G401.6 (cell line): ENCODE measurements around the gene TF.
"Not testable (repeated sequence)": the region's sequence is repeated elsewhere in the genome, so short reads cannot be mapped to it uniquely, and the experiment has no call there.

Experiments
- FAIRE-seq: peaks from 2 replicates; lab custom pipeline; 2012; peaks lifted over from hg19 to GRCh38; lab: Jason Lieb, UNC

The TF gene

GRCh38 chr3:133767607-133768006 lies 21.4 kb downstream of the TF start:
- no peak for FAIRE-seq

- no peak for FAIRE-seq
Observed at GRCh38 chr3:133769536-133769935, 23.3 kb downstream of the TF start.

GRCh38 chr3:133773732-133774131 lies 27.5 kb downstream of the TF start:
- no peak for FAIRE-seq

GRCh38 chr3:133775309-133775708 lies 29.1 kb downstream of the TF start:
- no peak for FAIRE-seq

GRCh38 chr3:133775835-133776234 lies 29.6 kb downstream of the TF start:
- no peak for FAIRE-seq

- FAIRE-seq = no peak
Observed at GRCh38 chr3:133776794-133777438, 30.7 kb downstream of the TF start.

- no peak for FAIRE-seq
Observed at GRCh38 chr3:133777807-133778568, 31.8 kb downstream of the TF start.

- FAIRE-seq = no peak
Observed at GRCh38 chr3:133779626-133780203, 33.5 kb downstream of the TF start.

GRCh38 chr3:133780756-133781155 lies 34.6 kb downstream of the TF start:
- FAIRE-seq = not testable (repeated sequence)

- no peak for FAIRE-seq
Observed at GRCh38 chr3:133781570-133781969, 35.4 kb downstream of the TF start.

GRCh38 chr3:133782454-133782853 lies 36.3 kb downstream of the TF start:
- FAIRE-seq = no peak

GRCh38 chr3:133783762-133784161 lies 37.6 kb downstream of the TF start:
- no peak for FAIRE-seq

- no peak for FAIRE-seq
Observed at GRCh38 chr3:133788024-133788423, 41.8 kb downstream of the TF start.

- no peak for FAIRE-seq
Observed at GRCh38 chr3:133792171-133792763, 46.1 kb downstream of the TF start.

GRCh38 chr3:133797396-133798105 lies 51.4 kb downstream of the TF start:
- FAIRE-seq = no peak

- FAIRE-seq = no peak
Observed at GRCh38 chr3:133799794-133800585, 53.8 kb downstream of the TF start.

- no peak for FAIRE-seq
Observed at GRCh38 chr3:133803469-133803868, 57.3 kb downstream of the TF start.

- no peak for FAIRE-seq
Observed at GRCh38 chr3:133804896-133805295, 58.7 kb downstream of the TF start.

- no peak for FAIRE-seq
Observed at GRCh38 chr3:133805384-133805701, 59.1 kb downstream of the TF start.

GRCh38 chr3:133805702-133806475 lies 59.7 kb downstream of the TF start, which contains the start of gene SRPRB:
TSS of gene SRPRB (plus strand) at chr3:133805815. CDS start at chr3:133805849, 34 bp downstream.
- peak; percentile 59 for FAIRE-seq

GRCh38 chr3:133812872-133813271 lies 66.7 kb downstream of the TF start:
- no peak for FAIRE-seq
